ENCODE measurements around the gene IL4R.

Gene IL4R

GRCh38 chr16:27326251-27326650, 12.5 kb downstream of the IL4R start:
- H3K4me1 ChIP-seq (ENCODE audit: low read length), result no peaks in the 10 kb centered on the region
- H2AFZ ChIP-seq (ENCODE audit: low read length), result no peak overlapping the region
- no peak overlapping the region for H3K9ac ChIP-seq (ENCODE audit: low read length)
- no peaks in the 10 kb centered on the region for H4K20me1 ChIP-seq (ENCODE audit: insufficient read depth, low read length)
- H3F3A ChIP-seq (ENCODE audit: insufficient read depth, low read length), result no peaks in the 10 kb centered on the region
- no peak overlapping the region for H3K27ac ChIP-seq (ENCODE audit: low read length)
- no peaks in the 10 kb centered on the region for H3K27me3 ChIP-seq (replicated peaks; ENCODE audit: insufficient read depth, low read length)
- no peak for TF ChIP-seq EZH2 (optimal IDR thresholded peaks at IDR 0.05; ENCODE audit: low read depth, low read length)
- no peak for TF ChIP-seq CTCF (IDR thresholded peaks at IDR 0.05; ENCODE audit: low read length)
- no peak for TF ChIP-seq EZH2phosphoT487 (IDR thresholded peaks at IDR 0.05; ENCODE audit: low read length)
- H3K9me3 ChIP-seq (replicated peaks; ENCODE audit: insufficient read depth, low read length), result no peaks in the 10 kb centered on the region
- no peaks in the 10 kb centered on the region for H3K9me2 ChIP-seq (replicated peaks; ENCODE audit: insufficient read depth, low read length)
- H3K4me2 ChIP-seq (ENCODE audit: low read depth, low read length), result no peak overlapping the region
- H3K79me2 ChIP-seq (ENCODE audit: low read length), result no peaks in the 10 kb centered on the region
- DNase-seq, result no peak
- H3K36me3 ChIP-seq (replicated peaks; ENCODE audit: insufficient read depth, low read length), result no peaks in the 10 kb centered on the region
- H3K4me3 ChIP-seq (ENCODE audit: low read length), result no peak overlapping the region

- Histone ChIP-seq H3K9ac (ENCODE audit: low read length) (no peak overlapping the region), H3K4me3 (ENCODE audit: low read length) (no peak overlapping the region)
Measured at GRCh38 chr16:27326738-27327585, 13.2 kb downstream of the IL4R start.

GRCh38 chr16:27327586-27327915, 13.8 kb downstream of the IL4R start:
- no peaks in the 10 kb centered on the region for H3K79me2 ChIP-seq (ENCODE audit: low read length)
- H4K20me1 ChIP-seq (ENCODE audit: insufficient read depth, low read length), result no peaks in the 10 kb centered on the region
- no peaks in the 10 kb centered on the region for H3K27me3 ChIP-seq (replicated peaks; ENCODE audit: insufficient read depth, low read length)
- H3K4me1 ChIP-seq (ENCODE audit: low read length), result no peaks in the 10 kb centered on the region
- TF ChIP-seq EZH2phosphoT487 (IDR thresholded peaks at IDR 0.05; ENCODE audit: low read length) (no peak), EZH2 (optimal IDR thresholded peaks at IDR 0.05; ENCODE audit: low read depth, low read length) (no peak), CTCF (IDR thresholded peaks at IDR 0.05; ENCODE audit: low read length) (no peak)
- H3K27ac ChIP-seq (ENCODE audit: low read length), result no peak overlapping the region
- no peak overlapping the region for H3K4me2 ChIP-seq (ENCODE audit: low read depth, low read length)
- DNase-seq, result no peak
- H3F3A ChIP-seq (ENCODE audit: insufficient read depth, low read length), result no peaks in the 10 kb centered on the region
- no peak overlapping the region for H3K4me3 ChIP-seq (ENCODE audit: low read length)
- no peaks in the 10 kb centered on the region for H3K36me3 ChIP-seq (replicated peaks; ENCODE audit: insufficient read depth, low read length)
- no peak overlapping the region for H3K9ac ChIP-seq (ENCODE audit: low read length)
- no peaks in the 10 kb centered on the region for H3K9me3 ChIP-seq (replicated peaks; ENCODE audit: insufficient read depth, low read length)
- H2AFZ ChIP-seq (ENCODE audit: low read length), result no peak overlapping the region
- no peaks in the 10 kb centered on the region for H3K9me2 ChIP-seq (replicated peaks; ENCODE audit: insufficient read depth, low read length)

More at GRCh38 chr16:27326738-27327585, 13.2 kb downstream of the IL4R start:
- Histone ChIP-seq H3K79me2 (ENCODE audit: low read length) (no peaks in the 10 kb centered on the region), H2AFZ (ENCODE audit: low read length) (no peak overlapping the region), H3K27me3 (replicated peaks; ENCODE audit: insufficient read depth, low read length) (no peaks in the 10 kb centered on the region), H4K20me1 (ENCODE audit: insufficient read depth, low read length) (no peaks in the 10 kb centered on the region), H3F3A (ENCODE audit: insufficient read depth, low read length) (no peaks in the 10 kb centered on the region), H3K4me2 (ENCODE audit: low read depth, low read length) (no peak overlapping the region), H3K36me3 (replicated peaks; ENCODE audit: insufficient read depth, low read length) (no peaks in the 10 kb centered on the region), H3K9me3 (replicated peaks; ENCODE audit: insufficient read depth, low read length) (no peaks in the 10 kb centered on the region), H3K27ac (ENCODE audit: low read length) (no peak overlapping the region), H3K9me2 (replicated peaks; ENCODE audit: insufficient read depth, low read length) (no peaks in the 10 kb centered on the region), H3K4me1 (ENCODE audit: low read length) (no peaks in the 10 kb centered on the region)
- no peak for TF ChIP-seq EZH2 (optimal IDR thresholded peaks at IDR 0.05; ENCODE audit: low read depth, low read length)
- TF ChIP-seq CTCF (IDR thresholded peaks at IDR 0.05; ENCODE audit: low read length), result no peak
- no peak for TF ChIP-seq EZH2phosphoT487 (IDR thresholded peaks at IDR 0.05; ENCODE audit: low read length)
- DNase-seq, result no peak
